HG02973 (cell line): ENCODE results near the gene CRK.
"Not testable (repeated sequence)": the region's sequence is repeated elsewhere in the genome, so short reads cannot be mapped to it uniquely, and the experiment has no call there.

Experiments
- ATAC-seq: cut with Tn5 transposase; IDR thresholded peaks from one replicate; pipeline ENCODE4 v1.9.1; 2021; ENCODE audit warnings: moderate library complexity; ENCODE audit not compliant: unreplicated experiment

The CRK gene

GRCh38 chr17:1435326-1435725 lies 20.7 kb downstream of the CRK start:
- ATAC-seq, result no peak

GRCh38 chr17:1434150-1434549 lies 21.9 kb downstream of the CRK start:
- ATAC-seq, result no peak

DNA sequence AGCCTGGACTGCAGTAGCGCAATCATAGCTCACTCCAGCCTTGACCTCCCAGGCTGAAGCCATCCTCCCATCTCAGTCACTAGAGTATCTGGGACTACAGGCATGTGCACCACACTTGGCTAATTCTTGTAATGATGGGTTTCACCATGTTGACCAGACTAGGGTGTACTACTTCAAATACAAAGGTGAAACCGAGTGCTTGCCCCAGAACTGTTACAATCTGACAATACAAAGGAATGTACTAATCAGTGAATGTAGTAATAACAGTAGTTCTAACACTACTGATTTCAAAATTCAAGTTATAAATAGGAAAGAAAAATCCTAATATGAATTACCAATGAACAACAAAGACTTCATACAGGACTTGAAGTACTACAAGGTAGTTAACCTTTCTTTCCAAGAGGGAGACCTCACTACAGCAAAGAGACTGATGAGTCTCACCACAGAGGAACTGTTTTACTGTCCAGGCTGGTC lies 24.4 kb downstream of the CRK start:
- ATAC-seq, result no peak

GRCh38 chr17:1423456-1424135 lies 32.4 kb downstream of the CRK start:
- no peak for ATAC-seq

DNA sequence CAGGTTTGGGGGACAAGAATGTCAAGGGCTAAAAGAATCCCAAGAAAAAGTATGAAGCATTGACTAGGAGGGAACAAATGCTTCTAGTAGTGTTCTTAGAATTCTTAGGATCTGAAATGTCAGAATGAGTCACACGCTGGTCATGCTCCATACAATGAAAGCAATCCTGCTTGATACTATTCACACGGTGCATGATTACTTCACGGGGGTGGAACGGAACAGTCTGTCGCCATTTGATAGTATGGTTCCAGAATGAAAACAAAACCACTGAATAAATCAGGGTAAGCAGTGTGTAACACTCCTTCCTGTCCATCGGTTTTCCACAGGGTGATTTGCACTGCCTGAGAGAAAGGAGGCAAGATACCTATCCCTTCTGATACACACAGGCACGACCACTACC lies 33.1 kb downstream of the CRK start:
- ATAC-seq, result no peak

GRCh38 chr17:1421470-1421869 lies 34.6 kb downstream of the CRK start:
- ATAC-seq, result no peak

DNA sequence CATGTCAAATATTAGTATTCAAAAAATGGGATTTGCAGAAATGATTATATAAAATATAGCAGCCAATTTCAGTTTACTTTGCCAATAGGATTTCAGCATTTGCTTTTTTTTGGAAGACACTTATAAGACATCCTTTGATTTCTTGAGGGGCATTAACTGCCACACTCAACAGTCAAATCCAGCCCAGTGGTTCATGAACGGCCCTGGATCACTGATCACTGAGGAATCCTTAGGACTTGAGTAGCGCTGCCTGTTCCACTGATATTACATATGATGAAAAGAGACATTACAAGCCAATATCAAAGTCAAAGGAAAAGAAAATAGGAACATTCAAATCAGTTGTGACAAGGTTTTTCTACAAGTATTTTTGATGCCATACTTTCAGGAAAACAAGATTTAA lies 35.1 kb downstream of the CRK start:
- no peak for ATAC-seq

DNA sequence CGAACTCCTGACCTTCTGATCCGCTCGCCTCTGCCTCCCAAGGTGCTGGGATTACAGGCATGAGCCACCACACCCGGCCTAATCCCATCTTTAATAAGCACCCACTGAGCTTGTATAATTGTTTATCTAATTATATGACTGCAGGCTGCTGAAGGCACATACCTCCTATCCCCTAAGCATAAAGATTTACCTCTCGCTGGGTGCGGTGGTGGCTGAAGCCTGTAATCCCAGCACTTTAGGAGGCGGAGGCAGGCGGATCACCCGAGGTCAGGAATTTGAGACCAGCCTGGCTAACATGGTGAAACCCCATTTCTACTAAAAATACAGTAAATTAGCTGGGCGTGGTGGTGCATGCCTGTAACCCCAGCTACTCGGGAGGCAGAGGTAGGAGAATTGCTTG lies 35.9 kb downstream of the CRK start:
- ATAC-seq, result no peak

DNA sequence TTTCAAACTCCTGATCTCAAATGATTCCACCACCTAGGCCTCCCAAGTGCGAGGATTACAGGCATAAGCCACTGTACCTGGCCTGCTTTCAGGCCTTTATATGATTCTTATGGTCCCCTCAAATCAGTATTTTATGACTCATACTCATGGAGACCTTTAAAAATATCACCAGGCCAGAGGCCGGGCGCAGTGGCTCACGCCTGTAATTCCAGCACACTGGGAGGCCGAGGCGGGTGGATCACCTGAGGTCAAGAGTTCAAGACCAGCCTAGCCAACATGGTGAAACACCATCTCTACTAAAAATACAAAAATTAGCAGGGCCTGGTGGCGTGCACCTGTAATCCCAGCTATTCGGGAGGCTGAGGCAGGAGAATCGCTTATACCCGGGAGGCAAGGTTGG lies 37.6 kb downstream of the CRK start:
- ATAC-seq, result not testable (repeated sequence)

GRCh38 chr17:1416414-1416813 lies 39.6 kb downstream of the CRK start:
- no peak for ATAC-seq

DNA sequence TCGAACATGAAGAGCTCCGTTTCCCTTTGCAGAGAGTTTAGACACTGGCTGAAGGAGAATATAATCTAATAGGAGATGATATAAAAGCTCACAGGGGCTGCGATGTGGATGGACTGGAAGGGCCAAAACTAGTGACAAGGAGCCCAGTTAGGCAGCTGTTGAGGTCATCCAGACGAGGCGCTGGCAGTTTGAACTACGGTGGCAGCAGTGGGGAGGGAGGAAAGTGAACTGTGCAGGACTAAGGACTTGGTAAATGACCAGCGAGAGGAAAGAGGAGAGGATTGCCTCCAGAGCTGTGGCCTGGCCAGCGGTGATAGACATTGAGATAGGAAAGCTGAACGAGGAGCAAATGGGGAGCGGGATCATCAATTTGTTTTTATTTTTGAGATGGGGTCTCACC lies 41.4 kb downstream of the CRK start:
- no peak for ATAC-seq

GRCh38 chr17:1414001-1414574 lies 41.9 kb downstream of the CRK start:
- ATAC-seq, result no peak

DNA sequence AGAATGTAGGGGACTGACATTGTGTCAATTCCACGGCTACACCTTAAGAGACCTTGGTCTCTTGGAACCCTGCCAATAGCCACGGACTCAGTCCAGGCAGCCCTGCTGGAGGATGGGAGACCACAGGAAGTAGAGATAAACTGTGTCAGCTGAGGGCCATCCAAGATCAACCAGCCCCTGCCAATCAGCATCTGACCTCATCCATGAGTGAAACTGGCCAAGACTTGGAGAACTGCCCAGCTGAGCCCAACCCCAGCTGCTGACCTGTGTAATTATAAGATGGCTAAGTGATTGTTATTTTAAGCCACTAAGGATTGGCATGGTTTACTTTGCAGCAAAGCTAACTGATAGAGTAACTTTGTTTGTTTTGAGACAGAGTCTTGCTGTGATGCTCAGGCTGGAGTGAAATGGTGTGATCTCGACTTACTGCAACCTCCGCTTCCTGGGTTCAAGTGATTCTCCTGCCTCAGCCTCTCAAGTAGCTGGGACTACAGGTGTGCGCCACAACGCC lies 42.7 kb downstream of the CRK start:
- no peak for ATAC-seq

GRCh38 chr17:1412185-1413110 lies 43.6 kb downstream of the CRK start:
- no peak for ATAC-seq

- no peak for ATAC-seq
Measured at GRCh38 chr17:1402262-1402586, 53.8 kb downstream of the CRK start.

DNA sequence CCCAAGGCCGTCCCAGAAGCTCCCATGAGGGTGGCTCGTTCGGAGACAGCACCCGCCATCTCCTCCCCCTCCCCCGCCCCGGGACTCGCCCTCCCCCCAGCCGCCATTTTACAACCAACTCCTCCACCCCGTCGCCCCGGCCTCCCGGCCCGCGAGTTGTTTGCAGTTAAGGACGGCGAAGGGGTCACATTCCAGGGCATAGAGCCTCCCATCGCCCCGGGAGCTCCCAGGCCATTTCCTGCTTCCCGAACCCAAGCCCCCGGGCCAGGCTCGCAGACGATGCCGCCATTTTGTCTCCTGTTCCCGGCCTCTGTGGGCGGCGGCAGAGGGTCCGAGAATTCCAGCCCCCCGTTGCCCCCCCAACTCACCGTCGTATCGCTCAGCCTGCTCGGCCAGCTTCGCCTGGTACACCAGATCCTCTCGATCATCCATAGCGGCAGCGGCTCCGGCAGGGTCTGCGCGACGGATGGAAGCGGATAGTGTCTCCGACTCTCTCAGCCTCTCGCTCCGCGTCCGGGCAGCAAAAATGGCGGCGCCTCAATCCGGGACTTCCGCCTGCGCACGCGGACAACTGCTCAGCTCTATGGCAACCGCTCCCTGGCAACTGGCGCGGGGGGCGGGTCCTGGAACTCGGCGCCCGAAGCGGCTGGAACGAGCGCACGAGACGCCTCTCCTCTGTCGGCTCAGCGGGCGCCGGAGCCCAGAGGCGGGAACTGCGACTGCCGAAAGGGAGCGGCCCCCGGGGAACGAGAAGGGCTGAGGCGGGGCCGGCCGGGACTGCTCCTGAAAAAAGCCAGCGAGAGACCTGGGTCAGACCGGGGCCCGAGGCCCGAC lies 56.1 kb downstream of the CRK start, which contains the start of gene YWHAE:
TSS of gene YWHAE (minus strand) at position 544 of the 834 bp plus-strand sequence. CDS start at position 432, 112 bp downstream.
- peak; percentile 91 for ATAC-seq

- ATAC-seq, result no peak
Measured at GRCh38 chr17:1398931-1399678, 56.9 kb downstream of the CRK start.

GRCh38 chr17:1398028-1398427 lies 58.0 kb downstream of the CRK start:
- no peak for ATAC-seq

GRCh38 chr17:1395876-1396665 lies 60.0 kb downstream of the CRK start:
- ATAC-seq, result not testable (repeated sequence)
